K562 (cell line): ENCODE results near the gene FEV.

Experiments
- ETV1 ChIP-seq: fragments of 450-650 bp; conservative IDR thresholded peaks from 2 replicates; pipeline ENCODE4 v1.6.1; 2016; ENCODE audit warnings: missing genetic modification characterization, control low read depth, low read depth, missing compliant biosample characterization
- GTF2E2 ChIP-seq: fragments of 200-800 bp; sonication (Bioruptor generic); IDR thresholded peaks from 2 replicates; pipeline ENCODE4 v1.6.1; 2016; ENCODE audit warnings: missing genetic modification characterization, missing compliant biosample characterization
- MYNN ChIP-seq, 2 experiments: sonication (generic); formaldehyde crosslinking in 1 of 2; IDR thresholded peaks; 2 replicates each; pipeline versions ENCODE4 v1.5.0 to v1.6.1; 2016 to 2020; ENCODE audit warnings: antibody characterized with exemption in 1 of 2, missing genetic modification reagents in 1 of 2
- POLR2A ChIP-seq: fragments of 450-650 bp; conservative IDR thresholded peaks from 2 replicates; pipeline ENCODE4 v1.6.1; 2016
- RBBP5 ChIP-seq: fragments of 200-600 bp; sonication (generic); IDR thresholded peaks from 2 replicates; pipeline ENCODE4 v1.6.1; 2012; ENCODE audit warnings: borderline replicate concordance, mild to moderate bottlenecking, low read length, control low read depth, inconsistent platforms; ENCODE audit not compliant: insufficient read depth, poor library complexity, severe bottlenecking
- ZNF592 ChIP-seq: fragments of 450-650 bp; IDR thresholded peaks from 2 replicates; pipeline ENCODE4 v1.6.1; 2017; ENCODE audit warnings: antibody characterized with exemption, mild to moderate bottlenecking

- TF ChIP-seq POLR2A (no peak), GTF2E2 (tag) (no peak), ETV1 (no peak), RBBP5 (no peak), ZNF592 (no peak), MYNN (IDR thresholded peaks at IDR 0.05) (no peak), MYNN (CRISPR knock-in tag; IDR thresholded peaks at IDR 0.05) (no peak)
Measured at GRCh38 chr2:218998414-218999002, 13.5 kb upstream of the FEV start.
